GM18505 (cell line): Measurements from ENCODE around the gene SLCO4A1.

Experiments used
- ATAC-seq: cut with Tn5 transposase; IDR thresholded peaks from one replicate; pipeline ENCODE4 v1.9.1; 2021; ENCODE audit not compliant: unreplicated experiment
- POLR2A ChIP-seq: IDR thresholded peaks from 4 replicates; pipeline ENCODE4 v1.6.1; 2011; ENCODE audit warnings: borderline replicate concordance; ENCODE audit not compliant: insufficient read depth, insufficient read length; ENCODE audit errors: extremely low read depth

The SLCO4A1 gene, protein sequence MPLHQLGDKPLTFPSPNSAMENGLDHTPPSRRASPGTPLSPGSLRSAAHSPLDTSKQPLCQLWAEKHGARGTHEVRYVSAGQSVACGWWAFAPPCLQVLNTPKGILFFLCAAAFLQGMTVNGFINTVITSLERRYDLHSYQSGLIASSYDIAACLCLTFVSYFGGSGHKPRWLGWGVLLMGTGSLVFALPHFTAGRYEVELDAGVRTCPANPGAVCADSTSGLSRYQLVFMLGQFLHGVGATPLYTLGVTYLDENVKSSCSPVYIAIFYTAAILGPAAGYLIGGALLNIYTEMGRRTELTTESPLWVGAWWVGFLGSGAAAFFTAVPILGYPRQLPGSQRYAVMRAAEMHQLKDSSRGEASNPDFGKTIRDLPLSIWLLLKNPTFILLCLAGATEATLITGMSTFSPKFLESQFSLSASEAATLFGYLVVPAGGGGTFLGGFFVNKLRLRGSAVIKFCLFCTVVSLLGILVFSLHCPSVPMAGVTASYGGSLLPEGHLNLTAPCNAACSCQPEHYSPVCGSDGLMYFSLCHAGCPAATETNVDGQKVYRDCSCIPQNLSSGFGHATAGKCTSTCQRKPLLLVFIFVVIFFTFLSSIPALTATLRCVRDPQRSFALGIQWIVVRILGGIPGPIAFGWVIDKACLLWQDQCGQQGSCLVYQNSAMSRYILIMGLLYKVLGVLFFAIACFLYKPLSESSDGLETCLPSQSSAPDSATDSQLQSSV

GRCh38 chr20:62642051-62642665 lies at the start of gene SLCO4A1:
Gene SLCO4A1 (plus strand): TSS chr20:62642503. CDS start chr20:62656455, 13,952 bp downstream.
- peak; percentile 82 for TF ChIP-seq POLR2A
- peak; percentile 62 for ATAC-seq

GRCh38 chr20:62592506-62593177 lies 49.7 kb upstream of the SLCO4A1 start:
- no peak for TF ChIP-seq POLR2A
- no peak for ATAC-seq

DNA sequence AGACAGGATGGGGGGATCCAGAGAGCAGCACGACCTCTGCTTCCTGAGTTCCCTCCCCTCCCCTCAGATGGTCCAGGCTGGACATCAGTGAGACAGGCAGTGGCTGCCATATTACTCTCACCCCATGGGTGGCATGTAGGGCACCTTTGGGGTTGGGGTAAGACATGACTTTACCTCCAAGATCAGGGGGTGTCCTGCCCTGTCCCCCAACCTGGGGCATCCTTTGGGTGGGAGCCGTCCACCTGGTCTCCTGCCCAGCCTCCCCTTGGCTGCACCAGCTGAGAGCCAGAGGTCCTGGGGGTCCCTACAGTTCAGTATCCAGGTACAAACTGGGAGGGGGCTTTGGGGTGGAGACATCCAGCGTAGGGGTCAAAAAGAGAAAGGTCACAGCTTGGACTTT lies 48.7 kb upstream of the SLCO4A1 start:
- no peak for ATAC-seq
- TF ChIP-seq POLR2A = no peak

DNA sequence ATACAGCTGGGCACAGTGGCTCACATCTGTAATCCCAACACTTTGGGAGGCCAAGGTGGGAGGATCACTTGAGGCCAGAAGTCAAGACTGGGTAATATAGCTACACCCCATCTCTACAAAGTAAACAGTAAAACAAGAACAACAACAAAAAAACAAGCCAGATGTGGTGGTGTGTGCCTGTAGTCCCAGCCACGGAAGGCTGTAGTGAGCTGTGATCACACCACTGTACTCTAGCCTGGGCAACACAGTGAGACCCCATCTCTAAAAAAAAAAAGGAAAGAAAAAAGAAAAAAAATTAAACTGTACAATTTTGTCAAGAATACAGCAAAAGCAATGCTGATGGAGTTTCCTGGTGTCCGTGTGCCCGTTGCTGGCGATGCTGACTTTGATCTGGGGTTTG lies 47.2 kb upstream of the SLCO4A1 start:
- no peak for ATAC-seq
- TF ChIP-seq POLR2A = no peak

GRCh38 chr20:62595491-62595890 lies 46.8 kb upstream of the SLCO4A1 start:
- no peak for ATAC-seq

DNA sequence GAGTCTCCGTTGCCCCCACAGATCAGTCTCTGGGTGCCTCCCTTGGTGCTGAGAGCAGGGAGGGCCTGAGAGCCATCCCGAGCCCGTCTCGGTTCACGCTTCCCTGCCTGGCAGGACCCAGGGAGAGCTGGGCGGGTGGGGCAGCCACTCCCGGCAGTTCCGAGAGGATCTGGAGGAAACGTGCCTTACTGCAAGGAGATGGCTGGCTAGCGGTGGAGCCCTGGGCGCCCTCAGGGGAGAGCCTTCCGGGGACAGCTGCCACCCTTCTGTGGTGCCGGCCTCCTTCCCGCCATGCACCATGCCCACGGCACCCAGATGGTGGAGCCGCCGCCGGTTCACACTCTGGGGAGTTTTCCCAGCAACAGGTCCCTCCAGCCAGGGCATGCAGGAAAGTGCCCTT lies 45.8 kb upstream of the SLCO4A1 start:
- ATAC-seq = no peak
- no peak for TF ChIP-seq POLR2A

More at GRCh38 chr20:62595491-62595890, 46.8 kb upstream of the SLCO4A1 start:
- no peak for TF ChIP-seq POLR2A

- no peak for TF ChIP-seq POLR2A
- no peak for ATAC-seq
These were observed 45.4 kb upstream of the SLCO4A1 start for GRCh38 chr20:62596921-62597320.

DNA sequence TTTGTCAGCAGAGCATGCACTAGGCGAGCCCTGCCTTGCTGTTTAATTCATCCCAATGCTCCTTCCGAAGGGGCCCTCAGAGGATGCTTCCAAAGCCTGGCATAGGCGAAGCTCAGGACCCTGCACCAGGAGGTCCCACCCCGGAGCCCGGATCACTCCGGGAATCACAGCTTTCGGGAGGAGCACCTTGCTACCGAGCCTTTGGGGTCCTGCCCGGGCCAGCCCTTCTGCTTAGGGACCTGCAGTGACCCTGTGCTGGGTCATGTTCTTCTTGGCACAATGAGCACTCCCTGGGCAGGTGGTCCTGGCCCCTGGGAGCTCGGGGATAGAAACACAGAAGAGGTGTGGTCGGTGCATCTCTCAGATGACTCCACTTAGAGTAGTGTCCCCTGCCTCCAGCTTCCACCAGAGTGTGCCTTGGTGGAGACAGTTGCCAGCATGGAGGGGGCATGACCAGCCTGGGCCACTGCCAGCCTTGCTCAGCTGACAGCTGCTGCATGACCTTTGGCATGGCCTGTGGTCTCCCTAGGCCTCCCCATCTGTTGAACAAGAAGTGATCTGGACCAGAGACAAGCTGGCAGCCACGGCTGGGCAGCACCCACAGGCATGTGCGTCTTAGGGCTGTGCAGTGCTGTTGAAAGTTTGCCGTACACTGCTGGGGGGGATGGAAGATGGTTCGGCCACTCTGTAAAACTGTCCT lies 44.7 kb upstream of the SLCO4A1 start:
- ATAC-seq = no peak
- no peak for TF ChIP-seq POLR2A

DNA sequence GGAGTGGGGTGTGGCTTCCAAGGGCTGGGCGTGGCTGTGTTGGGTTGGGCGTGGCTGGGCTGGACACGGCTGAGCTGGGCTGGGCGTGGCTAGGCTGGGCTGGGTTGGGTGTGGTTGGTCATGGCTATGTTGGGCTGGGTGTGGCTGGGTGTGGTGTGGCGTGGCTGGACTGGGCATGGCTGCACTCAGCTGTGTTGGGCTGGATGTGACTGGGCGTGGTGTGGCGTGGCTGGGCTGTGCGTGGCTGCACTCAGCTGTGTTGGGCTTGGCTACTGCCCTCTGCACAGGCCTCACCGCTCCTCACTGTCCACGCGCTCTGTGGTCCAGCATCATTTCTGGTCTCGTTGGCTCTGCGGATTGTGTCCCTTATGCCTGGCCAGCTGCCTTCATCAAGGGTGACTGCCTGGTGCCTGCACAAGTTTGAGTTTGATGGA lies 43.5 kb upstream of the SLCO4A1 start:
- ATAC-seq = no peak
- TF ChIP-seq POLR2A = no peak

DNA sequence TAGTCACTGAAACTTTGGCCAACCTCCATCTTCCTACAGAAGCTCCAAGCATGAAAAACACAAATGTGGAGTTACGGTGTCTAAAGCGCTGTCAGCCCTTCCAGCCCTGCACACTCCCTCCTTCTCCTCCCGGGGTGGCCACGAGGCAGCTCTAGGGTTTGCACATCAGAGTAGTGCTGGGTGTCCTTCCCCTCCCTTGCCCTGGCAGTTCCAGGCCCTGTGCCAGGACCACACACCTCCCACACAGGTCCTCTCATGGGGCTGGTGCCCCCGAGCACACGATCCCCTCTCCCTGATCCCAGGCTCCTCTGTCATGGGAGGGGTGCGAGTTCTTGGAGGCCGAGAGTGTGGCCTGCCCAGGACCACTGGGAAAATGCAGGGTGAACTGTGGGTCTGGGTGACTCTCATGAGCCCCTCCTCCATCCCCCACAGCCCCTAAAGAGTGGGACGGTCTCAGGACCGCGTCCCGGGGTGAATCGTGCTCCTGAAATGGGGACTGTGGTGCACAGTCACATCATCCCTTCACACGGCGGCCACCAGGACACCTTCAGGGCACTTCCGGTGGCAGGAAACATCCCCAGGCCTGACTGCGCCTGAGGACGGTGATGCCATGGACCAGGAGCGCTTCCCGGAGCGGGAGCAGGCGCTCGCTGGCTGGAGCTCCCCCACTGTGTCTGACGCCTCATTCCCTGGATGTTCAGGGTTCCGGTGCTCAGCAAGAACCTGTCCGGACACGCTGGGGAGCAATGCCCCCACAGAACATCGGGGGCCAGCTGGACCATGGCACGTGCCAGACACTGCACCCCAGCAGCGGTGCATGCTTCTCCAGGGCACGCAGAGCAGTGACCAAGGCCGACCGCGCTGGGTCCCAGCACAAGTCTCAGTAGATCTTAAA lies 42.8 kb upstream of the SLCO4A1 start:
- TF ChIP-seq POLR2A = no peak
- ATAC-seq = no peak

DNA sequence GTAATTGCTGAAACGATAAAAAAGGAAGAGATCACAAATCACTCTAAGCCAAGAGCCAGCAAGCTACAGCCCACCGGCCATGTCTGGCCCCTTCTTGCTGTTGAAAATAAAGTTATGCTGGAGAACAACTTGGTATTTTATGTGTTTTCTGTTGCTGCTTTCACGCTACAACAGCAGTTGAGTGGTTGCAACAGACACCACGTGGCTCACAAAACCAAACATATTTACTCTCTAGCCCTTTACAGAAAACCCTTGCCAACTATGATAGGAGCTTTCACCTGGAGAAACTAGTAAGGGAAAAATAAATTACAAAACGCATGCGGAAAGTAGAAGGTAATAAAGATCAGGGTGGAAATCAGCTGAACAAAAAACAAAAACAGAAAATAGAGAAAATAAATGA lies 41.1 kb upstream of the SLCO4A1 start:
- no peak for ATAC-seq
- TF ChIP-seq POLR2A = no peak

- ATAC-seq = no peak
- no peak for TF ChIP-seq POLR2A
These were observed 40.6 kb upstream of the SLCO4A1 start for GRCh38 chr20:62601714-62602113.
